GM15510 (cell line): Measurements from ENCODE around the gene SMAD3.
A peak's percentile ranks its signal among the peaks of the same experiment; 100 is the strongest.

ENCODE experiments used
- POLR2A ChIP-seq: IDR thresholded peaks from 3 replicates; pipeline ENCODE4 v1.6.1; 2011; ENCODE audit warnings: borderline replicate concordance; ENCODE audit not compliant: insufficient read length; ENCODE audit errors: extremely low read depth

Gene SMAD3

GRCh38 chr15:67130673-67131601, 65.5 kb downstream of the SMAD3 start:
- no peak for TF ChIP-seq POLR2A

GRCh38 chr15:67132276-67132675, 66.9 kb downstream of the SMAD3 start:
- no peak for TF ChIP-seq POLR2A

GRCh38 chr15:67133026-67133425, 67.6 kb downstream of the SMAD3 start:
- TF ChIP-seq POLR2A: no peak

DNA sequence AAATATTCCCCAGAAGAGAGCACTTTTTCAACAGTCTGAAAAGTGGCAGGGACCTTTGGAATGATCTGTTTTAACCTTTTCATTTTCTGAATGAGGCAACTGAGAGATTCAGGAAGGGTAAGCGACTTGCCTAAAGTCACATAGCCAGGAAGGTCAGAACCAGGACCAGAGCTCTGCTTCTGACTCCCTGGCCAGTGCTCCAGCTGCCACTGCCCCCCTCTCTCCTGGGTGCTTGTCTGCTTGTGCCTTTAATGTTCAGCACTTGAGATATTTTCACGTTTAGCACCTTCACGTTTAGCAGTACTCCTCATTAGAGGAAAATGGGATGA, 68.3 kb downstream of the SMAD3 start:
- no peak for TF ChIP-seq POLR2A

DNA sequence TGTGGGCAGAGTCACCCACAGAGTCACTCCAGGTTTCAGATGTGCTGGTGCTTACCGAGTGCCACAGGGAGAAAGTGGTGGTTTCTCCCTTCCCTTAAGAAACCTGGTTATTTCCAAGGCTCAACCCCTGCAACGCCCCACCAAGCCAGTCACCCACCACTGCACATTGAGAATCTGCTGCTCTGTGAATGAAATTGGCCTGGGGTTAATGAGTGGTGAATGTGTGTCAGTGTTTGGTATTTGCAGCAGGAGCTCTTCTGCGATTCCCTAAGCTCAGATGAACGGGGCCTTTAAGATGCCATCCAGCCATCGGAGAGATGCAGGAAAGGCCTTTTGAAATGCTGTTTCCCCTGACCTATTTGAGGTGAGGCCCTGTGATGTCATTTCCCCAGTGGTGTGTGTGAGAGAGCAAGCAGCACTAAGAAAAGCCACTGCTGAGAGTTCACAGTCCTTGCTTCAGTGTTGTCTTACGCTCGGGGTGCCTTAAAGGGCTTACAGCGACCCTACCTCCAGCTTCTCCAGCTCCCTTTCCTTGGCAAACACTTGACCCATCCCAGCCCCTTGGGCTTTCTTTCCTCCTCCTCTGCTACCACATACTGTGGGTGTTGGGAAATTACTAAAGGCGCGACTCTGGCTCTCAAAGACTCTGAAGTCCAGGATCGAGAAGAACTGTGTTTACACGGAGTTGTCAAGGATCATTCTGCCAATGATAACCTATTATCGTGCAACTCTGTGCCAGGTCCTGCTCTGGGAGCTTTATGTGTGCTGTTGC, 68.9 kb downstream of the SMAD3 start:
- TF ChIP-seq POLR2A: peak; percentile 37

- no peak for TF ChIP-seq POLR2A
Observed at GRCh38 chr15:67134871-67135492, 69.6 kb downstream of the SMAD3 start.

DNA sequence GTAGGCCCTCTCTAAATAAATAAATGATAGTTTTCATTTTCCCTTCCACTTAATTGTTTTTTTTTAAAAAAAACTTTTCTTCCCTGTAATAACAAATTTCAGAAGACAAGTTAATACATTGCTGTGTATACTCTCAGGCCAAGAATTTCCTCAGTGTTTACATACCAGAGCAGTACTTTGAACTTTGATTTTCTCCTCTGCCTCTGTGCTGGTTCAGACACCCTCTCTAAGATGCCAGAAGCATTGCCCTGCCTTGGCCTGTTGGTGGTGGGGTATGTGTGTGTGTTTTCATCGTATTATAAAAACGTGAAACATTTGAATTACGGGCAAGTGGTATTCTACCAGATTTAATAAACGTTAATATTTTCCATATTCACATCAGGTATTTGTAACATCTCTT, 70.1 kb downstream of the SMAD3 start:
- no peak for TF ChIP-seq POLR2A

GRCh38 chr15:67136802-67137201, 71.4 kb downstream of the SMAD3 start:
- no peak for TF ChIP-seq POLR2A

GRCh38 chr15:67137319-67137718, 71.9 kb downstream of the SMAD3 start:
- TF ChIP-seq POLR2A: no peak

DNA sequence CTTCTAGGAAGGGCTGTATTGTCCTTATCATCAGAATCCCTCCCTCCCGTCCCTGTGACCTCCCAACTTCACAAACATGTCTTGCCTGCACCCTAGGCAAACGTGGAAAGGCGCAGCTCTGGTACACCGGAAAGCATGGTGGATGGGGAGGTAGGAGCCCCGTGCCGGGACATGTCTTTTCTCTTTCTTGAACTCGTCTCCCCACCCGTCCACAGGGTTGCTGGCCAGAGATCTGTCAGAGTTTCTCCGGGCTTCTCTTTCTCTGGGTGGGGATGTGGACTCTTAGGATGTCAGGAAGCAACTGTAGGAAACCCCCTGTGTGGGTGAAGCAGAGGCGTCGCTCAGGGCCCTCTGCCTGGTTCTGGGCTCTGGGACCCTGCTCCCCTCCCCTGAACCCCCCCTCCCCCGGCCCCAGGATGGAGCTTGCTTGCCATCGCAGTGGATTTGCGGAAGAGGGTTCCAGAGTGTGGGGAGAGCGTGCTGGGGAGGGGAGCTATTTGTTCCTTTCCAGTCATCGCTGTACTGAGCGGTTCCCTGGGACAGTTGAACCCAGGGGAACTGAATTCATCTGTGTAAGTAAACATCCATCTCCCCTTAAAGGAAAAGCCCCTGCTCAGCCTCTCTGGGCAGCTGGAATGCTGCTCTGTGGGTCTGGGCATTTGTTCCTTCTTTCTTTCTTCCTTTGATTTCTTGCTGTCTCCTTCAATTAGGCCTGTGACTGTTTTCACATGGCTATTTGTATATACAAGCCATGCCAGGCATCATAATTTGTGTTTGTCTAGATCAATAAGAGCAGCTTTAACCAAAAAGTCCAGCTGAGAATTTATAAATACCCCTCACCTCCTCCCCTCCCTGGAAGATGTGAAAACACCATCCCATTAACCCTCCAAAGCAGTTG, 72.8 kb downstream of the SMAD3 start:
- TF ChIP-seq POLR2A: no peak

DNA sequence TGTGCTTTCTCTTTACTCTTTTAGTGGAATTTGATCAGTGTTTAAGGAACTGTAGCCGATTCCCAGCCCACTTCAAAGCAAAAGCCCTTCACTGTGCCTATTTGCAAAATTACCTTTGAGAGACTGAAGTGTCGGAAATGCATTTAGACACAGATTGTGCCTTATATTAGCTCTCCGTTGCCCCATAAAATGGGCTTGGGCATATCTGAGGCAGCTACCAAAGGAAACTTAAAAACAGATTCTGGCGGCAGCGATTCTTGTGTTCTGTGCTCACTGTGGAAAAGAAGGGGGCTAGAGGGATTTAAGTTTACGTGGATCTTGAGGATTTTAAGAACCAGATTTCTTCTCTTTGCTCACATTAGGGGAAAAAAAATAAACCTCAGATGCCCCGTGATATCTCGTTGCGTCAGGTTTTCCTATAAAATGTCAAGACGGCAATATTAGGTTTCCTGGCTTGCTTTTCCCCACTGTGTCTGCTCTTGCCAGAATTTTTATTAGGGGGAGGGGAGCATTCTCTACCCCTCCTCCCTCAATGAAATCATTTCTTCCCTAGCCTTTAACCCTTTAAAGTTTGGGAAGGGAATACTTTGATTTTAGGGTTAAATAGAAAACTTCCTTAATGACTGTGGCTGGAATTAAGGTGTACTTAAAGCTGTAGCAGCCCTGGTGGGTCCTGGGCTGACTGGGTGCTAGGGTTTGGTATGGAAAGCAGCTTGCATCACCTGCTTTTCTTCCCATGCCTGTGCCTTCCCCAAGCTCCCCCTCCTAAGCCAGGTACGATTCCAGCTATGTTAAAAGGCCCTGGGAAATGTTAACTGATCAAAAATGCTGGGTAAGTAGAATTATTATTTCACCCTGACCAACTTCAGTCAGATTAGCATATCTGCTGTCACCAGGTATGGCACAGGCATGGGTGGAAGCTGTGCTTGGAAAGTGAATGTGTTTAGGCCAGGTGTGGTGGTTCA, 73.8 kb downstream of the SMAD3 start:
- TF ChIP-seq POLR2A: no peak

GRCh38 chr15:67140078-67140833, 74.9 kb downstream of the SMAD3 start:
- TF ChIP-seq POLR2A: no peak
